Left lung (tissue), 10 donors: ENCODE data around the gene LRRC74B. TPM values are rescaled to one million over a fixed set of nuclear protein-coding genes. Genes with fewer than 3 reads are reported as not detected.

Source experiments
- ATAC-seq: fragments of 200-7000 bp; cut with Tn5 transposase; one replicate; pipeline ENCODE4 v1.9.1; 2020; ENCODE audit warnings: moderate library complexity
- DNase-seq, 4 donors: peaks; one replicate each; pipeline ENCODE4 v3.0.0-alpha.2; 2013 to 2020
- H3K27ac ChIP-seq, 2 donors: fragments of 200-600 bp; sonication (generic) in 1 of 2; one replicate each; pipeline versions ENCODE4 v1.5.0 to v1.8.0; 2020 to 2021
- H3K27me3 ChIP-seq, 2 donors: fragments of 200-600 bp; sonication (generic) in 1 of 2; one replicate each; pipeline versions ENCODE4 v1.5.0 to v1.8.0; 2020 to 2021
- H3K36me3 ChIP-seq, 2 donors: fragments of 200-600 bp; sonication (generic) in 1 of 2; one replicate each; pipeline versions ENCODE4 v1.5.0 to v1.8.0; 2020 to 2021
- H3K4me1 ChIP-seq, 2 donors: fragments of 200-600 bp; one replicate each; pipeline ENCODE4 v1.8.0; 2021
- H3K4me3 ChIP-seq, 2 donors: fragments of 200-600 bp; sonication (generic) in 1 of 2; one replicate each; pipeline versions ENCODE4 v1.5.0 to v1.8.0; 2020 to 2021; ENCODE audit warnings: mild to moderate bottlenecking in 1 of 2
- H3K9me3 ChIP-seq, 2 donors: fragments of 200-600 bp; sonication (generic) in 1 of 2; one replicate each; pipeline versions ENCODE4 v1.5.0 to v1.8.0; 2020 to 2021
- CTCF ChIP-seq, 2 donors: fragments of 200-600 bp; sonication (generic) in 1 of 2; IDR thresholded peaks; one replicate each; pipeline versions ENCODE4 v1.5.0 to v1.8.0; 2021; ENCODE audit warnings: antibody characterized with exemption in 2 of 2
- intact Hi-C, 2 donors: fragments of 100-400 bp; cut with DNase I; formaldehyde crosslinking; loops; one replicate each; pipeline versions ENCODE4 v1.11.2 to v1.14.2; 2022
- polyA plus RNA-seq, 6 donors: library from polyadenylated mRNA; unstranded; fragments of 120-200 nt; gene quantifications; one replicate each; pipeline ENCODE4 v1.2.1, GENCODE V29; 2013; ENCODE audit not compliant: insufficient read length in 6 of 6
- total RNA-seq, 2 donors: library from RNA; stranded (reverse); fragmentation: NEBNext Ultra II Directional; extraction: Animal tissue kit (Norgen Biotek cat#: 25700); gene quantifications; one replicate each; pipeline ENCODE4 v1.2.1, GENCODE V29; 2021
- donor health status: DM: no; HTN: yes; CAD: no.
- donor health status: DM: no; HTN: no; CAD: no.

The LRRC74B gene
- total and polyA plus RNA-seq, 8 donors = 0.31 to 2.2 (median 1.2) TPM; not detected in 1

- Histone ChIP-seq H3K9me3 (no peaks in the 10 kb centered on the region), H3K4me3 (no peak overlapping the region), H3K27ac (no peak overlapping the region), H3K4me1 (no peaks in the 10 kb centered on the region), H3K36me3 (no peaks in the 10 kb centered on the region), H3K27me3 (no peaks in the 10 kb centered on the region)
- intact Hi-C loops = no loop called here
- DNase-seq (no peak), ATAC-seq (peak; percentile 74)
- TF ChIP-seq CTCF (IDR thresholded peaks at IDR 0.05) = no peak
These were observed 28.5 kb downstream of the LRRC74B start for GRCh38 chr22:21074102-21074715.

DNA sequence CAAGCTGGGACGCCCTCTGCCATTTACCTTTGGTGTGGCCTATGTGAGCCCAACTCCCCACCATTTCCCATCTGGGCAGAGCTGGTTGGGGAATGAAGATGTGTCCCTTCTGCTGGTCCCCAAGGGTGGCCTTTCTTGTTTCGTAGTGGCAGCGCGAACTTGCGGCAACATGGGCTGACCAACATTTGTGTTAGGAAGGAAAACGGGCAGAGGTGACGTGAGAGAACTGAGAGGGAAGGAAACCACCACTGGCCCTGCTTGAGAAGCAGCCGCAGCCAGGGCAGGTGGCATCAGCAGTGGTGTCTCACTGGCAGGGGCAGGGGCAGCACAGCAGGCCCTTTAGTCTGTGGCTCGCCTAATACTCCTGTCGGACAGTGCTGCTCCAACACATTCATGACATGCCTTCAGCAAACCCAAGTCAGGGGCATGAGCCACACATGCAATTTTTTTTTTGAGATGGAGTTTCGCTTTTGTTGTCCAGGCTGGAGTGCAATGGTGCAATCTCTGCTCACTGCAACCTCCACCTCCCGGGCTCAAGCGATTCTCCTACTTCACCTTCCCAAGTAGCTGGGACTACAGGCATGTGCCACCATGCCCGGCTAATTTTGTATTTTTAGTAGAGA is 29.9 kb downstream of the LRRC74B start:
- no peak overlapping the region for H3K27ac ChIP-seq
- no peaks in the 10 kb centered on the region for H3K4me1 ChIP-seq
- no peaks in the 10 kb centered on the region for H3K36me3 ChIP-seq
- H3K9me3 ChIP-seq = no peaks in the 10 kb centered on the region
- no peak for ATAC-seq
- no peak overlapping the region for H3K4me3 ChIP-seq
- intact Hi-C loops = no loop called here
- no peak for DNase-seq
- no peaks in the 10 kb centered on the region for H3K27me3 ChIP-seq
- TF ChIP-seq CTCF (IDR thresholded peaks at IDR 0.05) = no peak

- H3K36me3 ChIP-seq = no peaks in the 10 kb centered on the region
- no peaks in the 10 kb centered on the region for H3K4me1 ChIP-seq
- TF ChIP-seq CTCF (IDR thresholded peaks at IDR 0.05) = no peak
- no peak overlapping the region for H3K4me3 ChIP-seq
- H3K27ac ChIP-seq = no peak overlapping the region
- no peaks in the 10 kb centered on the region for H3K27me3 ChIP-seq
- intact Hi-C loops = no loop called here
- DNase-seq (no peak), ATAC-seq (no peak)
- H3K9me3 ChIP-seq = no peaks in the 10 kb centered on the region
These were observed 31.3 kb downstream of the LRRC74B start for GRCh38 chr22:21076912-21077625.

GRCh38 chr22:21077884-21078508 is 32.2 kb downstream of the LRRC74B start:
- TF ChIP-seq CTCF (IDR thresholded peaks at IDR 0.05) = no peak
- Histone ChIP-seq H3K27me3 (no peaks in the 10 kb centered on the region), H3K36me3 (no peaks in the 10 kb centered on the region), H3K4me1 (no peaks in the 10 kb centered on the region), H3K27ac (no peak overlapping the region), H3K4me3 (no peak overlapping the region), H3K9me3 (no peaks in the 10 kb centered on the region)
- DNase-seq = no peak
- ATAC-seq = no peak
- intact Hi-C loops = no loop called here

DNA sequence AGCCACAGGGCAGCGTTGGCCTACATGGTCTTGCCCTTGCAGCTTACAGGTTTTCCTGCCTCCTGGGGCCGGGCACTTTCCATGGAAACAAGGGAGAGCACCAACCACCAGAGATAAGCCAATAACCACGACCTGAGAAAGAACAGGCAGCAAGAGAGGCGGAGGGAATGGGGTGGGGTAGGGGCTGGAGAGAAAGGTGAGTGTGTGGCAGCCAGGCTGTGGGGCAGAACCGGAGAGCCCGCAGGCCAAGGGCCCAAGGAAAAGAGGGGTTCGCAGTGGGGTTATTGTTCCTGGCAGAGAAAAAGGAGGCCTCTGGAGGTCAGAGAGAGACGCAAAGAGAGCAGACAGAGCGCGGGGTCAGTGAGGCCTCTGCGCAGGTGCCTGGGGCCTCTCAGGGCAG is 33.2 kb downstream of the LRRC74B start:
- Histone ChIP-seq H3K36me3 (no peaks in the 10 kb centered on the region), H3K27me3 (no peaks in the 10 kb centered on the region), H3K27ac (no peak overlapping the region), H3K4me3 (no peak overlapping the region), H3K4me1 (no peaks in the 10 kb centered on the region), H3K9me3 (no peaks in the 10 kb centered on the region)
- DNase-seq = no peak
- ATAC-seq = no peak
- intact Hi-C loops = no loop called here
- no peak for TF ChIP-seq CTCF (IDR thresholded peaks at IDR 0.05)
